ENCODE measurements around the gene TPO. TPM values are rescaled to one million over a fixed set of nuclear protein-coding genes. Genes with fewer than 3 reads are reported as not detected.

Gene TPO
- total RNA-seq, 1 donor from 2014 or later: not detected

- DNase-seq: no peak
Measured at GRCh38 chr2:1451422-1451821, 38.2 kb downstream of the TPO start.

- no peak for DNase-seq
Measured at GRCh38 chr2:1453561-1453960, 40.3 kb downstream of the TPO start.

- no peak for DNase-seq
Measured at GRCh38 chr2:1454346-1454745, 41.1 kb downstream of the TPO start.

GRCh38 chr2:1455466-1455865 lies 42.2 kb downstream of the TPO start:
- DNase-seq: no peak

DNA sequence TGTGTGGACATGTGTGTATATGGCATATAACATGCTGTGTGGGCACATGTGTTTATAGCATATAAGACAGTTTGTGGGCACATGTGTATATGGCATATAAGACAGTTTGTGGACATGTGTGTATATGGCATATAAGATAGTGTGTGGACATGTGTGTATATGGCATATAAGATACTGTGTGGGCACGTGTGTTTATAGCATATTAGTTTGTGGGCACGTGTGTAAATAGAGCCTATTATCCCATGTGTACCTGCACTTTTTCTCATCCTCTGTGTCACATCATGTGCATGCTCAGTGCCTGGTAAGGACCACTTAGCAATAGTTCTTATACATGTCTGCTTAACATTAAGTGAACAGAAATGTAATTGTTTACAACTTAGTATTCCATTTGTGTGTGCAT lies 45.2 kb downstream of the TPO start:
- no peak for DNase-seq

DNA sequence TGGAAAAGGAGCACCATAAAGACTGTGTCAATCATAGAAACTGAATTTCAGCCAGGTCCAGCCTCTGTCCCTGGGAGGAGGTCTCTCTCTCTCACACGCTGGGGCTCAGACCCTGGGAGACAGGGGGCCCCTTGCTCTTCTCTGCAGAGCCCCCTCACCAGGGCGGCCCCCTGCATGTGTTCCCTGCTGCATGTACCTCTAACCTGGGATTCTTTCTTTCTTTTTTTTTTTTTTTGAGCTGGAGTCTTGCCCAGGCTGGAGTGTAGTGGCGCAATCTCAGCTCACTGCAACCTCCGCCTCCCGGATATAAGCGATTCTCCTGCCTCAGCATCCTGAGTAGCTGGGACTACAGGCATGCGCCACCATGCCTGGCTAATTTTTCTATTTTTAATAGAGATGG lies 46.5 kb downstream of the TPO start:
- no peak for DNase-seq

GRCh38 chr2:1460851-1461418 lies 47.7 kb downstream of the TPO start:
- no peak for DNase-seq

DNA sequence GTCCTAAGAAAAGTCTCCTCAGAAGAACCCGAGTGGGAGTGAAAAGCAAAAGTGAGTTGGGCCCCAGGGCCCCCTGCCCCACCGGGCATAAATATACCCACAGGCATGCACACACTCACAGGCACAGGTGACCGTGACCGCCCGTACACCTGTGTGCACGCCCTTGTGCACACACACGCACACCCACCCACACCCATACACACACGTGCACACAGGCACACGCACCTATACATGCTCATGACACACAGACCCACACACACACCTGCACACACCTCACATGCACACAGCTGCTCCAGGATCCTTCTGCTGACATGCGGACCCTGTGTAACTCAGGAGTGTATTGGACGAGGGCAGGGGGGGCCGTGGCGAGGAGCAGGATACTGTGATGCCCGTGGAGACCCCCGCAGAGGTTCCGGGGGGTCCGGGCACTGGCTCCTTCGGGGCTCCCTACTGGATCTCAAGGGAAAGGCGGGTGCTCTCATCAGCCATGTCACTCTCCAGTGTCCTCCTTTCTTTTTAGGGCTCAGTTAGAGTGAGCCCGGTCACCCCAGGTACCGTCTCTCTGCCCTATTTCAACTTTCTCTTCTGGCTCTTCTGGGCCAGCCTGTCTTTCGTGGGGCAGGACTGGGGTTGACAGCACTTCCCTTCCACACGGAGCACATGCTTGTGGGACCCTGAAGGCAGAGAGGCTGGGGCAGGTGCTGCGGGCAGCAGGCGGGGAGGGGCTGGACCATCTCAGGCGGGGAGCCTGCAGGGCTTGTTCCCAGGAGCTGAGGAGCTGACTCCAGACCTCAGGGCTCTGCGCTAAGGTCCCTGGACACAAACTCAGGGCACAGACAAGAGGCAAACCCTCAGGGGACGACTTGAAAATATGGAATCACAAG lies 48.5 kb downstream of the TPO start:
- no peak for DNase-seq

DNA sequence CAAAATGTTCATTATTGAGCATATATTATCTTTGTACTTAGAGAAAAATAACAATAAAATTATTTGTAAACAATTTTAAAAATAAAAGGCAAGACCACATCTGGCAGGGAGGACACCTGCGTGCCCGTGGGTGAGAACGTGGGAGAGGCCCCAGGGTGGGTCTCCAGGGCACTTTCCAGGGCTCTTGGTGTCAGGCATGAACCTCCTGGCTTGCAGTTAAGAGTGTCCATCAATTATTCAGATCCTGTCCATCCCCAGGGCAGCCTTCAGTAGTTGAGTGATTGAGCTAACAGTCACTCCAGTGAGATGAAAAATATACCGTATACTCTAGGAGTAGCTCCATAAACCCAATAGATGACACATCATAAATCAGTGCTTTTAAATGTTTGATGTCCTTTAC lies 49.7 kb downstream of the TPO start:
- no peak for DNase-seq

DNA sequence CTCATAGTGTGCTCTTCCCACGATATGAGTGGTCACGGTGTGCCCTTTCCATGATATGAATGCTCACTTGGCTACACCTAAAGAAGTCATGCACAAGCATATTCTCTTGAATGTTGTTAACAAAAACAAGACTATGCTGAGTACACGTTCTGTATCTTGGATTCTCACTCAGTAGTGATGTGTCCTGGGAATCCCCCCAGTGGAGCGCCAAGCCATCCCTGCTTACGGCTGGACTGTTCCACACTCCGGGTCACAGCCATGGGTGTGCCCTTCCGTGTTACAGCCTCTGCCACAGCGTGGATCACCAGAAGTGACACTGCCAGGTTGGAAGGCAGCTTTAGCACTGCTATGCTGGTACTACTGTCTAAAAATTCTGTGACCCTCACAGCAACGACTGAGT lies 59.1 kb downstream of the TPO start:
- DNase-seq: no peak

DNA sequence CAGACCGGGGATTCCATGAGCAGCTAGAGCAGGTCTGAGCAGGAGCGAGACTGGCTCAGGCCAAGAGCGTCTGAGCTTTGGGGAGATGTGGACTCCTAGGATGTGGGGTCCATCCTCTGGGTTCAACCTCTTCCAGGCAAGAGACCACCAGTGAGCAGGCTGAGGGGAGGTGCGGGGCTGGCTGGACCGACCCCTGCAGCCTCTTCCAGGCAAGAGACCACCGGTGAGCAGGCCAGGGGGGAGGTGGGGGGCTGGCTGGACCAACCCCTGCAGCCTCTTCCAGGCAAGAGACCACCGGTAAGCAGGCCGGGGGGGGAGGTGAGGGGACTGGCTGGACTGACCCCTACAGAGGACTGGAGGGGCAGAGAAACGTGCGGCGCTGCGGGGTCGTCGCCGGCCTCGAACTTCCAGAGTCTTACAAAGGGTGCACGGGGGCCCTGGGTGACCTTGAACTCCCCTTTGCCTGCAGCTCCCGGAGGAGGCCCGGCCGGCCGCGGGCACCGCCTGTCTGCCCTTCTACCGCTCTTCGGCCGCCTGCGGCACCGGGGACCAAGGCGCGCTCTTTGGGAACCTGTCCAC lies 63.4 kb downstream of the TPO start:
- DNase-seq: no peak

GRCh38 chr2:1477196-1478040 lies 64.2 kb downstream of the TPO start:
- no peak for DNase-seq

DNA sequence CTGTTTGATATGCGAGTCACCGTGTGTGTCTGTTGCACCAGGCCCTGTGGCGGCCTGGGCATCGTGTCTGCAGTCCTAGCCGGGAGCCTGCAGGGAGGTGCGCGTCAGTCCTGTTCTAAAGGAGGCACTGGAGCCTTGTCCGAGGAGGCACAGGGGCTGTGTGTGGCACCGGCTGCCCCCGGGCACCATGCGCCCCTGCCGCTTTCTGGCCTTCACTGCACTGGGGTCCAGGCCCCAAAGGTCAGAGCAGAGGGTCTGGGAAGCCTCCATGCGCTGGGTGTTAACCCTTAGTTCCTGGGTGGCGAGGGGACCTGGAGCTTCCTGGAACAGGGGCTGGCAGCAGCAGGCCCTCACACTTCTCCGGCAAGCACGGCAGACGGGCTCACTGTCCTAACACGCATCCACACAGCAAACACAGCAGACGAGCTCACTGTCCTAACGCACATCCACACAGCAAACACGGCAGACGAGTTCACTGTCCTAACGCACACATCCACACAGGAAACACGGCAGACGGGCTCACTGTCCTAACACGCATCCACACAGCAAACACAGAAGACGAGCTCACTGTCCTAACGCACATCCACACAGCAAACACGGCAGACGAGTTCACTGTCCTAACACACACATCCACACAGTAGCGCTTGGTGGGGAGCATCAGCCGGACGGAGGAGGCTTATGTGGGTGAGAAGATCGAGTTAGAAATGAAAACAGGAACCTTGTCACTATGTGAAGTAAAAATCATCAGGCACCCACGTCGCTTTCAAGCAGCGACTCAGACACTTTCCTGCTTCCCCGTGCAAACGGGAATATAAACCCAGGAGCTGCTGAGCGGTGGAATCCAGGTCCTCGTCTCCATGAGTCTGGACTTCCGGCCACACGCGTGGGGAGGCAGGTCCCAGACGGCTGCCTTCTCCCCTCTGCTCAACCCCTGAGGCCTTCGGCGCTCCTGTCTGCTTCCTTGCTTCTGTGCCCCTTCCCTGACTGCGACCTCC lies 65.3 kb downstream of the TPO start:
- no peak for DNase-seq

- DNase-seq: no peak
Measured at GRCh38 chr2:1479346-1479745, 66.1 kb downstream of the TPO start.

GRCh38 chr2:1480671-1481076 lies 67.4 kb downstream of the TPO start:
- no peak for DNase-seq

DNA sequence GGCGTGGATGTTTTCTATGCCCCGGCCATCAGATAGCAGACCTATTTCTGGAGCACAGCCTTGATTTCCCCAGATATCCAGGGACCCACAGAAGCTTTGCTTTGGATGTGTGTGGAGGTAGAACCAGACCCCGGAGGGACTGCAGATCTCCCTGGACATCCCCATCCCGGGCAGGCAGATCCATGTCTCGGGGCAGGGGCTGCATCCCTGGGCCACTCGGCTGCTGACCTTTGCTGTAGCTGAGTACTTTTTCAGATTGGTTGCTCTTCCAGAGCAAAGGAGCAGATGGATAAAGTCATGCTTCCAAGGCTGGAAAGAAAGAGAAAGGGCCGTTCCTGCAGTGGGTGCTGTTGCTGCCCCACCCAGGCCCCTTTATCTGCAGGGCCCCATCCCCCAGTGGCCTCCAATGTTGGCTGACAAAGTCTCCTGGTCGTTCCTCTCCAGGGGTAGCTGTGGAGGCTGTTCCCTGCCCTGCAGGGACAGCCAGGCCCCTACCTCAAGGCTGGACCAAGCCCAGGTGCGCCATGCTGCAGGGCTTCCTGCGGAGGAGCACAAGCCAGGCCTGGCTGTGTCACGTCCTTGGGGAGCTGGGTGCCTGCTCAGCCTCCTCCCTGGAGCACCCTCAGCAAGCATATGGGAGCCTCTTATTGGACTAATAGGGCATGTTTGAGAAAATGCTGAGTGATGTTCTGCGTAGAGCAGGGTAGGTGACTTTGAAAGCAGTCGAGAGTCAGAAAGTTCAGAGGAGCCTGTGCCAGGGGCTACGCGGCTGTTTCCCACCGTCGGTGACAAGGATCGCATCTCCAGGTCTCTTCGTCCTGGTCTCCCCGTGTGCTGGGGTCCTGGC lies 68.4 kb downstream of the TPO start:
- no peak for DNase-seq

GRCh38 chr2:1482253-1482675 lies 69.0 kb downstream of the TPO start:
- no peak for DNase-seq

GRCh38 chr2:1482981-1483380 lies 69.7 kb downstream of the TPO start:
- no peak for DNase-seq

DNA sequence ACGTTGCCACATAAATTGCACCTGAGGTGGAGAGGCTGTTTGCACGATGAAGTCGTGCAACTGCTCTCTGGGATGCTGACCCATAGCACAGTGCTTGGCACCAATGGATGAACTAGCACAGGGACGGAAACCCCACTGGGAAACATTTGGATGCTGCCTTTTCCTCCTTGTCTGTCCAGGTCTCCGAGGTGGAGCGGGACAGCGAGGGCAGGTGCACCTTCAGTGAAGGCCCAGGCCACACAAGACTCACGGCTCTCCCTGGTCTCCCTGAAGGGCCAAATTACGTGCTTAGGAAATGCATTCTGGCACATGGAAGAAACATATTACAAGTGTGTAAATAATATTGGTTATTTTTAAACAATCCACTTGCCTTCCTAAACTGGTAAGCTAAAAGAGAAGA lies 70.3 kb downstream of the TPO start:
- DNase-seq: no peak

DNA sequence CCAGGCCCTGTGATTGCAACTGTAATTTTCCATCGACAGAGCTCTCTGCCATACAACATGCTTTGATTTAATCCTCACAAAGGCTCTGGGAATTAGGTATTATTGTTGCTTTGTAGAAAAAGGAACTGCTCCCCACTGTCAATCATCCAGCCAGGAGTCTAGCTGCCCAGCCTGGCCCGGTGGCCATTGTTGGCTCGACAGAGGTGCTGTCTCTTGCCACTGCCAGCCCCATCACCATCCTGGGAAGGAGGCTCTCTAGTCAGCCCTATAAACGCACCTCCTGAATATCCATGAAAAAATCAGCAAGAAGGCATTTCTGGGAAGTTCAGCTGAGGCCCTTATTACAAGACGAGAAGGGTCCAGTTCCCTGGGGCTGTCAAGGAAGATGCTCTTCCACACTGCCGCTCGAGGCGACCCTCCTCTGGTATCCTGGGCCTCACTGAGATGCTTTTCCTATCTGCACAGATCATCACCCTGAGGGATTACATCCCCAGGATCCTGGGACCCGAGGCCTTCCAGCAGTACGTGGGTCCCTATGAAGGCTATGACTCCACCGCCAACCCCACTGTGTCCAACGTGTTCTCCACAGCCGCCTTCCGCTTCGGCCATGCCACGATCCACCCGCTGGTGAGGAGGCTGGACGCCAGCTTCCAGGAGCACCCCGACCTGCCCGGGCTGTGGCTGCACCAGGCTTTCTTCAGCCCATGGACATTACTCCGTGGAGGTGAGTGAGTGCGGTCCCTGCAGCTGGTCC lies 71.0 kb downstream of the TPO start:
- no peak for DNase-seq

Data from dermis blood vessel endothelial cell (primary cell).